Measurements from ENCODE around the gene ATG2A.
A peak's percentile ranks its signal among the peaks of the same experiment; 100 is the strongest.

Gene ATG2A

DNA sequence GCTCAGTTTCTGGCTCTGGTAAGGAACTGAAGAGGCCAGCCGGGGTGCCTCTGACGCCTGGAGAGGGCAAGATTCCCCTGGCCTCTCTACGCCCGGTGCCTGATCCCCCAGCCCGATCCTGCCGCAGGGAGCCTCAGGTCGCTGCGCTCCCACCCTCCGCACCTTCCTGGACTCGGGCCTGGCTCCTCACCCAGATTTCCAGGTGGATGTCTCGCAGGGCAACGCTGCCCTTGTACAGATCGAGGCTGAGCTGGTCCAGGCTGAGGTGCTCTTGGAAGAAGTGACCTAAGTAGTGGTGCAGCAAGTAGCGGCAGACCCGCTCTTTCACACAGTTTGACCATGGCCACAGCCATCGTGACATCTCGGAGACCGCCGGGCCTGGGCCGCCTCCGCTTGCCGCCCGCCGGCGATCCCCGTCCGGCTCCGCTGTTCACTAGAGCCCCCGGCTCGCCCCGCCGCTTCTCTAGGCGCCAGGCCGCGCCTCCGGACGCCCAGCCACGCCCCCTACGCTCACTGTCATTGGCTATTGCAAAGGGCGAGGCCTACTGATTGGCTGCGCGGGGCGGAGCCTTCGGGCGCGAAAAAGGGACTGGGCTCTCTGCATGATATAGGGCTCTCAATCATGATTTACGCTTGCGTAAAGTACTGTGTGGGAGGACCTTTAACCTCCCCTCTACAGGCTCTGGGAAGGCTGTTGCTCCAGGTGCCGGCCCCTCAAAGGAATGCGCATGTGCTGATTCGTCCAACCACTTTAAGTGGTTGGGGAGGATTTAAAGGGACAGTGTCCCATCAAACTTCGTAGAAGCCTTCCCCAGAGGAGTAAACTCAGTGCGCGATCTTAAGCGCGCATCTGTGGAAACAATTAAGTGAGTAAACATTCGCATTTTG, at the start of gene ATG2A:
Gene ATG2A (minus strand): TSS at position 435 of the 888 bp plus-strand sequence. CDS start 74 bp downstream, at position 361.
- DNase-seq (ENCODE audit: extremely low read depth, low read depth), result peak; percentile 98
- TF ChIP-seq CTCF (IDR thresholded peaks at IDR 0.05; ENCODE audit: low read depth, low read length), result no peak

DNA sequence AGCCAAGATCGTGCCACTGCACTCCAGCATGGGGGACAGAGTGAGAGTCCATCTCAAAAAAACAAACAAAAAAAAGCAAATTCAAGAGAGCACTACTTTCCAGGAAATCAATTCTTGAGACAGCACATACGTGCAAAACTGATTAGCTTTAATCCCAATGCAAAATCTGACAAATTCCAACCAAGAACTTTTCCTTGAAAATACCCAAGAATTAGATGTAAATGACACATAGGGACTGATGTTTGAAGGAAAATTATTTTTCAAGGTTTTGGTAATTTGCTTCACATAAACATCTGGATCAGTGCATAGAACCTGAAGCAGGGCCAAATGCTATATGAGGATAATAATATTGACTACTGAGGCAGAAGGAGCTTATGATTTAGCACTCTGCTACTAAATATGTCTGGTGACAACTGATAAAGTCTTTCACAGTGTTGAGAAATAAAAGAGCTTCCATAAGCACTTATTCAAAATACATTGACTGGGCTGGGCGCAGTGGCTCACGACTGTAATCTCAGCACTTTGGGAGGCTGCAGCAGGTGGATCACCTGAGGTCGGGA, 46.1 kb upstream of the ATG2A start:
- no peak for DNase-seq (ENCODE audit: extremely low read depth, low read depth)
- TF ChIP-seq CTCF (IDR thresholded peaks at IDR 0.05; ENCODE audit: low read depth, low read length), result no peak

GRCh38 chr11:64960719-64961118, 43.7 kb upstream of the ATG2A start:
- DNase-seq (ENCODE audit: extremely low read depth, low read depth), result no peak
- TF ChIP-seq CTCF (IDR thresholded peaks at IDR 0.05; ENCODE audit: low read depth, low read length), result no peak

DNA sequence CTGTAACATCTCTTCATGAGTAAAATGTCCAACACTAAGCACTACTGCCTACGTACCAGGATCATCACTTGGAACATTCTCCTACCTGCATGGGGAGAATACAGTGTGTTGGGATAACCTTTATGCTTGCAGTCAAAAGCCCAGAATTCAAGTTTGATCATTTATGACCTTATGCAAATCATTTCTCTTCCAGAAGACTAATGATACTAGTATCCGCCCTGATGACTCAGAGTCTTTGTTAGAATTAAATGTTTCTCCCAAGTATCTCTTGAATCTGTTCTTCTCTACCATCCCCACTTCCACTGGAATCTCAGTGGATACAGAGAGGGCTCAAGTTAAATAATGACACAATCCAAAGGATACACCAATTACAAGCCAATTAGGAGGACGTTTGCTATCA, 42.5 kb upstream of the ATG2A start:
- no peak for TF ChIP-seq CTCF (IDR thresholded peaks at IDR 0.05; ENCODE audit: low read depth, low read length)
- no peak for DNase-seq (ENCODE audit: extremely low read depth, low read depth)

- no peak for TF ChIP-seq CTCF (IDR thresholded peaks at IDR 0.05; ENCODE audit: low read depth, low read length)
- DNase-seq (ENCODE audit: extremely low read depth, low read depth), result no peak
Observed at GRCh38 chr11:64954201-64954600, 37.2 kb upstream of the ATG2A start.

DNA sequence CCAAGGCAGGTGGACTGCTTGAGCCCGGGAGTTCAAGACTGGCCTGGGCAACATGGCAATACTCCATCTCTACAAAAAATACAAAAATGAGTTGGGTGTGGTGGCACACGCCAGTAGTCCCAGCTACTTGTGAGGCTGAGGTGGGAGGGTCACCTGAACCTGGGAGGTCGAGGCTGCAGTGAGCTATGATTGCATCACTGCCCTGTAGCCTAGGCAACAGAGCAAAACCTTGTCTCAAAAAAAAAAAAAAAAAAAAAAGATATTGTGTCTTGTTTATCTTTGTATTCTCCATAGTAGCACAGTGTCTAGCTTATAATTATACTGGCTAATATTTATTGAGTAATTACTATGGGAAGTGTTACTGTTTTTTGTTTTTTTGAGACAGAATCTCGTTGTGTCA, 34.5 kb upstream of the ATG2A start:
- DNase-seq (ENCODE audit: extremely low read depth, low read depth), result no peak
- no peak for TF ChIP-seq CTCF (IDR thresholded peaks at IDR 0.05; ENCODE audit: low read depth, low read length)

GRCh38 chr11:64947208-64947814, 30.3 kb upstream of the ATG2A start:
- TF ChIP-seq CTCF (IDR thresholded peaks at IDR 0.05; ENCODE audit: low read depth, low read length), result no peak

More at GRCh38 chr11:64947208-64947814, 30.3 kb upstream of the ATG2A start:
- no peak for DNase-seq (ENCODE audit: extremely low read depth, low read depth)

Data from AG09319 (cell line).